ENCODE results near the gene SERINC5.
A peak's percentile ranks its signal among the peaks of the same experiment; 100 is the strongest.

SERINC5 gene

GRCh38 chr5:80251636-80252035, 4.2 kb downstream of the SERINC5 start:
- no peak for DNase-seq

GRCh38 chr5:80250801-80251200, 5.0 kb downstream of the SERINC5 start:
- no peak for DNase-seq

- DNase-seq: no peak
Measured at GRCh38 chr5:80249901-80250300, 5.9 kb downstream of the SERINC5 start.

- DNase-seq: no peak
Measured at GRCh38 chr5:80248378-80248777, 7.5 kb downstream of the SERINC5 start.

GRCh38 chr5:80246995-80247729, 8.7 kb downstream of the SERINC5 start:
- peak; percentile 43 for DNase-seq

GRCh38 chr5:80246001-80246758, 9.7 kb downstream of the SERINC5 start:
- no peak for DNase-seq

- no peak for DNase-seq
Measured at GRCh38 chr5:80243567-80243966, 12.3 kb downstream of the SERINC5 start.

- no peak for DNase-seq
Measured at GRCh38 chr5:80242849-80243248, 13.0 kb downstream of the SERINC5 start.

GRCh38 chr5:80240368-80240986, 15.4 kb downstream of the SERINC5 start:
- DNase-seq: no peak

GRCh38 chr5:80239680-80240367, 16.0 kb downstream of the SERINC5 start:
- DNase-seq: peak; percentile 73

GRCh38 chr5:80238778-80239679, 16.8 kb downstream of the SERINC5 start:
- DNase-seq: peak; percentile 86

GRCh38 chr5:80238097-80238496, 17.8 kb downstream of the SERINC5 start:
- DNase-seq: no peak

GRCh38 chr5:80237243-80237642, 18.6 kb downstream of the SERINC5 start:
- no peak for DNase-seq

- DNase-seq: no peak
Measured at GRCh38 chr5:80234116-80234948, 21.5 kb downstream of the SERINC5 start.

GRCh38 chr5:80231693-80232092, 24.2 kb downstream of the SERINC5 start:
- no peak for DNase-seq

- no peak for DNase-seq
Measured at GRCh38 chr5:80231243-80231642, 24.6 kb downstream of the SERINC5 start.

GRCh38 chr5:80230269-80230992, 25.4 kb downstream of the SERINC5 start:
- no peak for DNase-seq

- DNase-seq: no peak
Measured at GRCh38 chr5:80229902-80230255, 26.0 kb downstream of the SERINC5 start.

- no peak for DNase-seq
Measured at GRCh38 chr5:80227979-80228596, 27.8 kb downstream of the SERINC5 start.

- DNase-seq: no peak
Measured at GRCh38 chr5:80225934-80226326, 29.9 kb downstream of the SERINC5 start.

Measured in femur (tissue), 1 donor.